ENCODE results near the gene RETNLB. TPM values are rescaled to one million over a fixed set of nuclear protein-coding genes. Genes with fewer than 3 reads are reported as not detected.

The RETNLB gene
- under 1 TPM in 1 of 5 donors, not detected in 4; 0.50 TPM for total RNA-seq
- not detected for total RNA-seq (2013)
- 0 to 0.48 (median 0.05) reads per million in 29 experiments for total RNA-seq

- Histone ChIP-seq H3K27me3 (replicated peaks in 1 of 2; ENCODE audit: control insufficient read depth in 2 of 2, extremely low read depth in 1 of 2, insufficient read depth in 2 of 2, low read length in 1 of 2) (no peaks in the 10 kb centered on the region), H3K36me3 (ENCODE audit: control insufficient read depth in 2 of 2, extremely low read depth in 1 of 2, insufficient read depth in 1 of 2, low read length in 1 of 2) (no peaks in the 10 kb centered on the region), H3K27ac (ENCODE audit: low read length) (no peak within 1 kb of the TSS), H3K4me3 (ENCODE audit: control insufficient read depth in 1 of 2, extremely low read depth in 1 of 2, low read length in 1 of 2) (no peak within 1 kb of the TSS), H3K9me3 (no peaks in the 10 kb centered on the region), H3K4me1 (ENCODE audit: control insufficient read depth in 1 of 2, extremely low read depth in 1 of 2, insufficient read depth in 2 of 2, low read length in 2 of 2) (peaks cover 0 to 2% of the 10 kb centered on the region in 2 experiments)
- H3K4me3 Mint-ChIP-seq = no peak within 1 kb of the TSS
- ATAC-seq (replicated peaks in 1 of 4) (no peak), DNase-seq (no peak)
- peaks cover 5 to 30% (median 11%) of the 10 kb centered on the region in 3 donors for H3K4me1 Mint-ChIP-seq
- H3K27ac Mint-ChIP-seq = no peak within 1 kb of the TSS
- ChIA-PET CTCF (interaction anchor here (0.9 to 1.2 kb wide), 2 partner anchors 10 to 61 kb away, joined by 3 read pairs; no protein-coding TSS in a partner anchor), POLR2A (no interaction called here)
- peaks cover 0 to 4% (median 0%) of the 10 kb centered on the region in 3 donors for H3K9me3 Mint-ChIP-seq
- WGBS (ENCODE audit: insufficient coverage) = no CpG with 5 or more reads among the region's 3 CpGs
- no peaks in the 10 kb centered on the region for H3K27me3 Mint-ChIP-seq
- no peaks in the 10 kb centered on the region for H3K36me3 Mint-ChIP-seq
Observed at GRCh38 chr3:108757404-108757982, at the start of gene RETNLB. RETNLB (minus strand) TSS chr3:108757410; CDS start chr3:108757185, 225 bp downstream.

DNA sequence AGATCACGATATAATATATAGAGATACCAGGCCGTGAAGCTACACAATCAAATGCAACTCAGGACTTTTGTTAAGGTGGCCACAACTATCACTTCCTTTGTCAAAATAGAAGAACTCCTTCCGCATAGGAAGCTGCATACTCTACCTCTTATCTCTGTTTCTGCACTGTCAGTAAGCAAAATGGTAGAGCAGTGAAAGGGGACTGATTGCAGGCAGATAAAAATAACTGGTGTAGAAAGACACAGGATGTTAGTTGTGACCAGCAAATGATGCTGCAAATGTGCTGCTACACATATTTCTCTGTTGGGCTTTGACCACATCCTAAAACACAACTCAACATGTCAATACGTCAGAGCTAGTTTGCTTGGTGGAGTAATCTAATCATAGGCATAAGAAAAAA is 49.1 kb upstream of the RETNLB start:
- CTCF ChIA-PET = interaction anchor here in 1 of 2 donors (1.0 to 1.9 kb wide), 4 partner anchors 12 to 329 kb away, joined by 3 to 12 read pairs (median 7); partner anchors contain the start of gene TRAT1
- no peaks in the 10 kb centered on the region for H3K27me3 ChIP-seq (replicated peaks in 1 of 2; ENCODE audit: control insufficient read depth in 2 of 2, extremely low read depth in 1 of 2, insufficient read depth in 2 of 2, low read length in 1 of 2)
- Mint-ChIP-seq H3K36me3 (peaks cover 6% of the 10 kb centered on the region), H3K27me3 (no peaks in the 10 kb centered on the region), H3K27ac (peak overlapping the region; percentile 81 to 88), H3K9me3 (peaks cover 6 to 16% (median 12%) of the 10 kb centered on the region in 3 donors), H3K4me1 (peaks cover 22 to 31% (median 26%) of the 10 kb centered on the region in 3 donors), H3K4me3 (peak overlapping the region; percentile 1 to 55 (median 50))
- peak in 28 of 35 experiments; percentile 7 to 80 (median 46) for DNase-seq
- no CpG with 5 or more reads among the region's 4 CpGs for WGBS (ENCODE audit: insufficient coverage)
- peak; percentile 87 to 96 (median 94) for ATAC-seq (replicated peaks in 1 of 4)
- H3K9me3 ChIP-seq = no peaks in the 10 kb centered on the region
- no peak overlapping the region for H3K4me3 ChIP-seq (ENCODE audit: control insufficient read depth in 1 of 2, extremely low read depth in 1 of 2, low read length in 1 of 2)
- H3K4me1 ChIP-seq (ENCODE audit: control insufficient read depth in 1 of 2, extremely low read depth in 1 of 2, insufficient read depth in 2 of 2, low read length in 2 of 2) = peaks cover 11 to 15% of the 10 kb centered on the region in 2 experiments
- POLR2A ChIA-PET = interaction anchor here in 1 of 2 donors (0.9 to 1.2 kb wide), 5 partner anchors 17 to 682 kb away, joined by 3 to 6 read pairs (median 4); no protein-coding TSS in a partner anchor
- no peaks in the 10 kb centered on the region for H3K36me3 ChIP-seq (ENCODE audit: control insufficient read depth in 2 of 2, extremely low read depth in 1 of 2, insufficient read depth in 1 of 2, low read length in 1 of 2)
- H3K27ac ChIP-seq (ENCODE audit: low read length) = peak overlapping the region; percentile 82

- peaks cover 11 to 15% of the 10 kb centered on the region in 2 experiments for H3K4me1 ChIP-seq (ENCODE audit: control insufficient read depth in 1 of 2, extremely low read depth in 1 of 2, insufficient read depth in 2 of 2, low read length in 2 of 2)
- H3K27ac Mint-ChIP-seq = peak overlapping the region; percentile 81 to 88
- H3K27ac ChIP-seq (ENCODE audit: low read length) = no peak overlapping the region
- WGBS (ENCODE audit: insufficient coverage) = 90% methylated on average over 1 of the region's 4 CpGs
- no peaks in the 10 kb centered on the region for H3K27me3 Mint-ChIP-seq
- no peaks in the 10 kb centered on the region for H3K9me3 ChIP-seq
- no peaks in the 10 kb centered on the region for H3K36me3 ChIP-seq (ENCODE audit: control insufficient read depth in 2 of 2, extremely low read depth in 1 of 2, insufficient read depth in 1 of 2, low read length in 1 of 2)
- peaks cover 6 to 16% (median 12%) of the 10 kb centered on the region in 3 donors for H3K9me3 Mint-ChIP-seq
- H3K4me1 Mint-ChIP-seq = peaks cover 22 to 31% (median 26%) of the 10 kb centered on the region in 3 donors
- peak overlapping the region in 1 of 3 donors; percentile 27 for H3K4me3 Mint-ChIP-seq
- no peak for DNase-seq
- no peak overlapping the region for H3K4me3 ChIP-seq (ENCODE audit: control insufficient read depth in 1 of 2, extremely low read depth in 1 of 2, low read length in 1 of 2)
- H3K27me3 ChIP-seq (replicated peaks in 1 of 2; ENCODE audit: control insufficient read depth in 2 of 2, extremely low read depth in 1 of 2, insufficient read depth in 2 of 2, low read length in 1 of 2) = no peaks in the 10 kb centered on the region
- no peak for ATAC-seq (replicated peaks in 1 of 4)
- ChIA-PET CTCF (no interaction called here), POLR2A (interaction anchor here in 1 of 2 donors (0.6 kb wide), 1 partner anchor 91 kb away, joined by 7 read pairs; no protein-coding TSS in a partner anchor)
- peaks cover 6% of the 10 kb centered on the region for H3K36me3 Mint-ChIP-seq
Observed at GRCh38 chr3:108804966-108805365, 47.8 kb upstream of the RETNLB start.

DNA sequence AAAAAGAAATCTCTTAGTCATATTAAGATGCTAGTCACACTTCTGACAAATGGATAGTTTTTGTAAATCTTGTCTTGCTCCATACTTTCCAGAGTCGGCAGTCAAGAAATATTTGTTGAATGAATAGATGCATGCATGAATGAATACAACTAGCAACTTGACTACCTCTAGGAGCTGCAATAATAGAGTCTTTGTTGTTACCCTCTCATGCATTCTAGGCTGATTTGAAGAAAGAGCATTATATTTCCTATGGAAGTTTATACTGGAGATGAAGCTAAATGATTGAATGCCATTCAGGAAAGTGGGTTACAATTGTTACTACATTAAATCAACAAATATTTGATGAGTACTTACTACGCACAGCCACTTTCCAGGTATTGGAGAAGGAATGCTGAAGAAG is 47.2 kb upstream of the RETNLB start:
- H3K4me3 ChIP-seq (ENCODE audit: control insufficient read depth in 1 of 2, extremely low read depth in 1 of 2, low read length in 1 of 2) = no peak overlapping the region
- Mint-ChIP-seq H3K36me3 (peaks cover 6% of the 10 kb centered on the region), H3K4me3 (no peak overlapping the region), H3K27me3 (no peaks in the 10 kb centered on the region), H3K9me3 (peaks cover 6 to 16% (median 12%) of the 10 kb centered on the region in 3 donors), H3K4me1 (peaks cover 22 to 31% (median 26%) of the 10 kb centered on the region in 3 donors), H3K27ac (peak overlapping the region; percentile 81 to 88)
- no peak for DNase-seq
- ChIA-PET POLR2A (no interaction called here), CTCF (no interaction called here)
- peaks cover 11 to 15% of the 10 kb centered on the region in 2 experiments for H3K4me1 ChIP-seq (ENCODE audit: control insufficient read depth in 1 of 2, extremely low read depth in 1 of 2, insufficient read depth in 2 of 2, low read length in 2 of 2)
- ATAC-seq (replicated peaks in 1 of 4) = no peak
- H3K36me3 ChIP-seq (ENCODE audit: control insufficient read depth in 2 of 2, extremely low read depth in 1 of 2, insufficient read depth in 1 of 2, low read length in 1 of 2) = no peaks in the 10 kb centered on the region
- H3K27me3 ChIP-seq (replicated peaks in 1 of 2; ENCODE audit: control insufficient read depth in 2 of 2, extremely low read depth in 1 of 2, insufficient read depth in 2 of 2, low read length in 1 of 2) = no peaks in the 10 kb centered on the region
- H3K27ac ChIP-seq (ENCODE audit: low read length) = no peak overlapping the region
- no CpG with 5 or more reads among the region's 2 CpGs for WGBS (ENCODE audit: insufficient coverage)
- H3K9me3 ChIP-seq = no peaks in the 10 kb centered on the region

DNA sequence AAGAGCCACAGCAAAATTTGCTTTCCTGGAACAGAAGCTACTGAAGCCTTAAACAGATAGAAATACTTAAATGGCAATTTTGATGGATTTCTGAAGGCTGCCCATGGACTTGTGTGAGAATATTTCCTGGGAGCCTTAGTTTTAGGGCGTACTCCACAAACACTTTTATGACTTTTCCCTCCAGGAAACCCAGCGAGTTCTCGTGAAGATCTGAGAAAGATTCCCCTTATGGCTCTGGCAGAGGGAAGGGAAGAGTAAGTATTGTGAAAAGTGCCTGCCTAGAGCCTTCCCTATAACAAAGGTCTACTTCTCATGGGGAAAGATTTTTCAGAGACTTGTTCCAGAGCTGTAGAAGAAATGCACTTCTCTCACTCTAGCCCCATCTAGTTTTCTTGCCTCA is 34.3 kb upstream of the RETNLB start:
- Histone ChIP-seq H3K9me3 (no peaks in the 10 kb centered on the region), H3K27ac (ENCODE audit: low read length) (no peak overlapping the region), H3K27me3 (replicated peaks in 1 of 2; ENCODE audit: control insufficient read depth in 2 of 2, extremely low read depth in 1 of 2, insufficient read depth in 2 of 2, low read length in 1 of 2) (no peaks in the 10 kb centered on the region), H3K36me3 (ENCODE audit: control insufficient read depth in 2 of 2, extremely low read depth in 1 of 2, insufficient read depth in 1 of 2, low read length in 1 of 2) (no peaks in the 10 kb centered on the region), H3K4me1 (ENCODE audit: control insufficient read depth in 1 of 2, extremely low read depth in 1 of 2, insufficient read depth in 2 of 2, low read length in 2 of 2) (no peaks in the 10 kb centered on the region), H3K4me3 (ENCODE audit: control insufficient read depth in 1 of 2, extremely low read depth in 1 of 2, low read length in 1 of 2) (no peak overlapping the region)
- Mint-ChIP-seq H3K9me3 (peaks cover under 1 to 3% (median 3%) of the 10 kb centered on the region in 3 donors), H3K27me3 (no peaks in the 10 kb centered on the region), H3K4me1 (no peaks in the 10 kb centered on the region), H3K4me3 (no peak overlapping the region), H3K36me3 (no peaks in the 10 kb centered on the region), H3K27ac (no peak overlapping the region)
- DNase-seq (no peak), ATAC-seq (replicated peaks in 1 of 4) (no peak)
- POLR2A ChIA-PET = no interaction called here
- CTCF ChIA-PET = interaction anchor here in 1 of 2 donors (0.5 kb wide), 1 partner anchor 198 kb away, joined by 3 read pairs; no protein-coding TSS in a partner anchor
- no CpG with 5 or more reads among the region's 3 CpGs for WGBS (ENCODE audit: insufficient coverage)

DNA sequence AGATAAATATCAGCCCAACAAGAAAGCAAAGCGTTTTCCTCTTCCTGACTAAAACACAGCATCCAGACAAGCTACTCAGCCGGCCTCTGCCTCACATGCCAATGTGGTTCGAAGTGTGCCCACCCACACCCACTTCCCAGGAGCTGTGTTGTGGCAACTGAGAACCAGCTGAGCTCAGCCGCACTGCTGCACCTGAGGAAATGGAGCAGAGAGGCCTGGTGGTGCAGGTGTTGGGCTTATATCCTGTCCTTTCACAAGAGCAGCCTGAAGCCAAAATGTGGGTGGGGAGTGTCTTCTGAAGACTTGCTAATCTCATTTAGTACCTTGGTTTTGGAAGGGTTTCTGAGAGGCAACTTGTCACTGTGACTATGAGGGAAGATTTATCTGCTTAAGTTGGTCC is 23.0 kb upstream of the RETNLB start:
- H3K27me3 ChIP-seq (replicated peaks in 1 of 2; ENCODE audit: control insufficient read depth in 2 of 2, extremely low read depth in 1 of 2, insufficient read depth in 2 of 2, low read length in 1 of 2) = no peaks in the 10 kb centered on the region
- POLR2A ChIA-PET = no interaction called here
- H3K36me3 ChIP-seq (ENCODE audit: control insufficient read depth in 2 of 2, extremely low read depth in 1 of 2, insufficient read depth in 1 of 2, low read length in 1 of 2) = no peaks in the 10 kb centered on the region
- ATAC-seq (replicated peaks in 1 of 4) (peak; percentile 64 to 99 (median 90)), DNase-seq (peak; percentile 7 to 71 (median 45))
- Mint-ChIP-seq H3K36me3 (no peaks in the 10 kb centered on the region), H3K27me3 (no peaks in the 10 kb centered on the region), H3K4me3 (peak overlapping the region in 1 of 3 donors; percentile 30), H3K9me3 (no peaks in the 10 kb centered on the region), H3K27ac (peak overlapping the region; percentile 47 to 85), H3K4me1 (peaks cover 36 to 50% (median 42%) of the 10 kb centered on the region in 3 donors)
- CTCF ChIA-PET = no interaction called here
- H3K4me1 ChIP-seq (ENCODE audit: control insufficient read depth in 1 of 2, extremely low read depth in 1 of 2, insufficient read depth in 2 of 2, low read length in 2 of 2) = peaks cover 17 to 26% of the 10 kb centered on the region in 2 experiments
- H3K9me3 ChIP-seq = no peaks in the 10 kb centered on the region
- peak overlapping the region; percentile 14 for H3K27ac ChIP-seq (ENCODE audit: low read length)
- no peak overlapping the region for H3K4me3 ChIP-seq (ENCODE audit: control insufficient read depth in 1 of 2, extremely low read depth in 1 of 2, low read length in 1 of 2)
- no CpG with 5 or more reads among the region's 4 CpGs for WGBS (ENCODE audit: insufficient coverage)
